Ascending aorta (tissue), 2 donors: Measurements from ENCODE around the gene FAM234A. TPM values are rescaled to one million over a fixed set of nuclear protein-coding genes. Genes with fewer than 3 reads are reported as not detected.

Source experiments
- DNase-seq, 2 donors: peaks; one replicate each; pipeline ENCODE4 v3.0.0-alpha.2; 2019; ENCODE audit warnings: low spot score in 2 of 2
- H3K27ac ChIP-seq, 2 donors: fragments of 200-600 bp; sonication (generic); one replicate each; pipeline ENCODE4 v1.5.1; 2016 to 2017; ENCODE audit warnings: mild to moderate bottlenecking in 1 of 2
- H3K27me3 ChIP-seq: fragments of 200-600 bp; sonication (generic); one replicate; pipeline ENCODE4 v1.5.1; 2017
- H3K36me3 ChIP-seq, 2 donors: fragments of 200-600 bp; sonication (generic); one replicate each; pipeline ENCODE4 v1.5.1; 2016
- H3K4me1 ChIP-seq, 2 donors: fragments of 200-600 bp; sonication (generic); one replicate each; pipeline ENCODE4 v1.5.1; 2016 to 2017; ENCODE audit warnings: mild to moderate bottlenecking in 1 of 2
- H3K4me3 ChIP-seq, 2 donors: fragments of 200-600 bp; sonication (generic); one replicate each; pipeline ENCODE4 v1.5.1; 2016 to 2017; ENCODE audit warnings: mild to moderate bottlenecking in 1 of 2
- H3K9me3 ChIP-seq, 2 donors: fragments of 200-600 bp; sonication (generic); one replicate each; pipeline ENCODE4 v1.5.1; 2016
- CTCF ChIP-seq, 3 experiments: fragments of 200-600 bp in 2 of 3; fragments of 450-650 bp in 1 of 3; sonication (generic) in 2 of 3; IDR thresholded peaks; one replicate each; pipeline ENCODE4 v1.5.1; 2016 to 2019; ENCODE audit warnings: antibody characterized with exemption in 3 of 3, mild to moderate bottlenecking in 1 of 3, moderate library complexity in 1 of 3
- intact Hi-C: fragments of 100-400 bp; cut with DNase I; formaldehyde crosslinking; loops from one replicate; pipeline ENCODE4 v1.15.1; 2023
- total RNA-seq: library from RNA; depleted of rRNA; stranded (reverse); fragments of >200 nt; gene quantifications from one replicate; pipeline ENCODE4 v1.1.0, GENCODE V29; 2016

Gene FAM234A
- total RNA-seq, 1 donor from 2014 or later = 67.7 TPM

GRCh38 chr16:314795-315299, 80.2 kb downstream of the FAM234A start:
- no peak for TF ChIP-seq CTCF (IDR thresholded peaks at IDR 0.05)
- no peaks in the 10 kb centered on the region for H3K4me1 ChIP-seq
- peaks cover 27 to 39% of the 10 kb centered on the region in 2 donors for H3K36me3 ChIP-seq
- intact Hi-C loops = no loop called here
- DNase-seq = no peak
- H3K27ac ChIP-seq = no peak overlapping the region
- H3K4me3 ChIP-seq = no peak overlapping the region
- H3K27me3 ChIP-seq = no peaks in the 10 kb centered on the region
- H3K9me3 ChIP-seq = no peaks in the 10 kb centered on the region

Other genes with a start within 250 kb of the FAM234A start
- not detected for gene POLR3K, start 181.2 kb upstream of the FAM234A start, total RNA-seq
- gene SNRNP25, start 181.0 kb upstream of the FAM234A start, total RNA-seq = not detected
- 146 TPM for gene RHBDF1, start 162.2 kb upstream of the FAM234A start, total RNA-seq
- gene MPG, start 156.6 kb upstream of the FAM234A start, total RNA-seq = 406 TPM
- gene NPRL3, start 96.1 kb upstream of the FAM234A start, total RNA-seq = 24.9 TPM
- not detected for gene HBZ, start 82.2 kb upstream of the FAM234A start, total RNA-seq
- gene HBM, start 68.8 kb upstream of the FAM234A start, total RNA-seq = not detected
- gene HBA2, start 61.9 kb upstream of the FAM234A start, total RNA-seq = 4,439 TPM
- gene HBA1, start 58.1 kb upstream of the FAM234A start, total RNA-seq = 585 TPM
- gene HBQ1, start 54.4 kb upstream of the FAM234A start, total RNA-seq = not detected
- 53.0 TPM for gene LUC7L, start 5.4 kb upstream of the FAM234A start, total RNA-seq
- 32.6 TPM for gene RGS11, start 41.1 kb downstream of the FAM234A start, total RNA-seq
- not detected for gene ARHGDIG, start 45.8 kb downstream of the FAM234A start, total RNA-seq
- not detected for gene PDIA2, start 48.3 kb downstream of the FAM234A start, total RNA-seq
- 27.6 TPM for gene AXIN1, start 117.9 kb downstream of the FAM234A start, total RNA-seq
- 47.8 TPM for gene MRPL28, start 135.7 kb downstream of the FAM234A start, total RNA-seq
- 47.6 TPM for gene PGAP6, start 147.2 kb downstream of the FAM234A start, total RNA-seq
- gene NME4, start 162.4 kb downstream of the FAM234A start, total RNA-seq = 66.0 TPM
- 44.0 TPM for gene DECR2, start 167.1 kb downstream of the FAM234A start, total RNA-seq
- 47.0 TPM for gene RAB11FIP3, start 190.8 kb downstream of the FAM234A start, total RNA-seq